ENCODE results near the gene DPH6.

DPH6 gene

DNA sequence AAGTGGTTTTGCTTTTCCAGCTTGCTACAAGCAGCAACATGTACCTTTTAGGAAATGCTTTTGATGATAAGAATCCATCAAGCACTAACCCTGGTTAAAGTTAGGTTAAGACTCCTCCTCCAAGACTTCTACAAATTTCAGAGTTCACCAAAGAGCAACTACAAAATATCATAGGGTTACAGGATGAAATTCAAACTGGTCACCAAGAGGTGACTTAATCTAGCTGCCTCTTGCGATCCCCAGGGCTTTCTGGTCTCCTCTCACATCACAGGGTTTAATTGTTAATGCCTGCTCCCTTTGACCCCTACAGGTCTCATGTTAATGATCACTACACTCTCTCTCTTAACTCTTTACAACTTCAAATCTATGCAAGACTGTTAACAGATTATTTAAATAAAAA, 66.5 kb downstream of the DPH6 start:
- Histone ChIP-seq H3K18ac (ENCODE audit: low read depth in 1 of 2, low read length in 2 of 2) (no peak overlapping the region), H2BK120ac (ENCODE audit: low read depth, low read length) (no peak overlapping the region), H3K4ac (ENCODE audit: low read depth in 1 of 2, low read length in 2 of 2) (no peak overlapping the region), H3K9me3 (ENCODE audit: control insufficient read depth, low read length) (no peaks in the 10 kb centered on the region), H3K9ac (ENCODE audit: low read length) (no peak overlapping the region), H3K23ac (ENCODE audit: low read length in 2 of 2) (no peak overlapping the region), H3K79me1 (replicated peaks; ENCODE audit: low read length, poor library complexity, severe bottlenecking) (no peaks in the 10 kb centered on the region), H4K8ac (ENCODE audit: low read length) (no peak overlapping the region), H3K4me3 (ENCODE audit: insufficient read depth in 1 of 2, low read depth in 1 of 2, low read length in 2 of 2) (no peak overlapping the region), H2BK12ac (ENCODE audit: low read length in 2 of 2) (no peak overlapping the region), H3K4me1 (ENCODE audit: control insufficient read depth, insufficient read depth, low read depth, low read length) (no peaks in the 10 kb centered on the region), H2BK15ac (ENCODE audit: low read depth, poor library complexity, severe bottlenecking) (no peak overlapping the region), H2AFZ (ENCODE audit: low read depth, low read length) (no peak overlapping the region), H2AK5ac (ENCODE audit: low read length, severe bottlenecking) (no peak overlapping the region), H3K14ac (ENCODE audit: low read length in 2 of 2) (no peak overlapping the region), H3K36me3 (ENCODE audit: control insufficient read depth in 1 of 2, insufficient read depth in 2 of 2, low read depth in 1 of 2, low read length in 2 of 2) (no peaks in the 10 kb centered on the region), H3K27me3 (ENCODE audit: control insufficient read depth in 1 of 2, insufficient read depth in 1 of 2, low read length in 2 of 2) (no peaks in the 10 kb centered on the region), H2BK5ac (ENCODE audit: low read depth, low read length, poor library complexity, severe bottlenecking) (no peak overlapping the region), H3K4me2 (ENCODE audit: low read length, poor library complexity, severe bottlenecking) (no peak overlapping the region), H3K27ac (ENCODE audit: low read length, poor library complexity, severe bottlenecking) (no peak overlapping the region), H4K91ac (ENCODE audit: low read length) (no peak overlapping the region)
- WGBS: 49% methylated on average over 1 of the region's 1 CpG
- no peak for DNase-seq

DNA sequence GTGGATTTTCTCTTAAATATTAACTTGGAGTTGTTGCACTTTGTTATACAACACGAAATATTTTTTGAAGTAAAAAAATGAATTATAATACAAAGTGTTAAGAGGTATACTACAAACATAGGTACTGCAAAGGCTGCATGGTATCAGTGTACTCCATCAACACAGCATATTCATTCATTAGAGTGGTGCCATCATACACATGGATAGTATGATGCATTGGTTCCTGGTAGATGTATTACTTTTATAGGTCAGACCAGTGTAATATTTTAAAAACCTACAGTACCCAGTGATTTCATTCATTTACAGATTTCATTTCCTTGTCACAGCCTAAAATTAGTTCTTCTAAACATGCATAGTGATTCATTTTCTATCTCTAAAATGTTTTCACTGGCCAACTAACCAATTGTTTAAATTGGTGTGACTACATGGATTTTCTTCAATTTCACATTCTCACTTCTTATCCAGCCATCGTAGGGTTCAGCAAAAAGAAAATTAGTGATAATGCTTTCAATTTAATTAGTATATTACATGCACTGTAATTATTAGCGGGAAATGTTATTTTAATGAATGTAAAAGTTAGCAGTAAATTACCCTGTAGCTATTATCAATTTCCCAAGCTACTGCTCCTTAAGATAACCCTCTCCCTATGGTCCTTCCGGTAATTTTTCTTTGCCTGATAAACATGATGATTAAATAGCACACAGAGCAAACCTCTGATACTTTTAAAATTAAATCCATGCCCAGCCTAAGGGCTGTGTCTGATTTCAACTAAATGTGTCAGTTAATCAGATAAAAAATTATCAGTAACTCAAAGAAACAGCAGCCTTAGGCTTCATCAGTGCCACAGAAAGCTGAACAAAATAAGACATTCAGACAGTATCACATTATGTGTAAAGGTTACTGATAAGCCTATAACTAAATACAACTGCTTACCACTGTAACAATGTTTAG, 68.4 kb downstream of the DPH6 start:
- no peak overlapping the region for H3K23ac ChIP-seq (ENCODE audit: low read length in 2 of 2)

DNA sequence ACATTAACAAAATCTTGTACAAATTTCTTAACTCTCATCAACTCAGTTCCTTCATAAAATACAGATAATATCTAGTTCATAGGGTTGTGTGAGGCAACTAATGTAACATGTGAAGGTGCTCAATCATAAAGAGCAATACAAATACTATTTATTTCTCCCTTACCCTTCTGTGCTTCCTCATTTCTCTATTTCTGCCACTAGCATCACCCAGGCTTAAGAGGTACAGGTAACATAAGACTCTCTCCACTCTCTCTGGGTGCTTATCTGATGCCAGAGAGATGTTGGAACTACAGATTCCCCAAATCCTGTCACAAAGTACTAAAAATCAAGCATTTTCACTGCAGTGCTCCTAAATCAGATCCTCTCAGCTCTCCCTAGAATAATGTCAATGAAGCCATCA, 74.9 kb downstream of the DPH6 start:
- Histone ChIP-seq H3K9ac (ENCODE audit: low read length) (no peak overlapping the region), H3K4me3 (ENCODE audit: insufficient read depth in 1 of 2, low read depth in 1 of 2, low read length in 2 of 2) (no peak overlapping the region), H3K79me1 (replicated peaks; ENCODE audit: low read length, poor library complexity, severe bottlenecking) (no peaks in the 10 kb centered on the region), H4K91ac (ENCODE audit: low read length) (no peak overlapping the region), H3K27ac (ENCODE audit: low read length, poor library complexity, severe bottlenecking) (no peak overlapping the region), H3K4me1 (ENCODE audit: control insufficient read depth, insufficient read depth, low read depth, low read length) (no peaks in the 10 kb centered on the region), H3K36me3 (ENCODE audit: control insufficient read depth in 1 of 2, insufficient read depth in 2 of 2, low read depth in 1 of 2, low read length in 2 of 2) (no peaks in the 10 kb centered on the region), H2BK12ac (ENCODE audit: low read length in 2 of 2) (no peak overlapping the region), H4K8ac (ENCODE audit: low read length) (no peak overlapping the region), H3K4ac (ENCODE audit: low read depth in 1 of 2, low read length in 2 of 2) (no peak overlapping the region), H2AK5ac (ENCODE audit: low read length, severe bottlenecking) (no peak overlapping the region), H2AFZ (ENCODE audit: low read depth, low read length) (no peak overlapping the region), H2BK120ac (ENCODE audit: low read depth, low read length) (no peak overlapping the region), H3K18ac (ENCODE audit: low read depth in 1 of 2, low read length in 2 of 2) (no peak overlapping the region), H3K23ac (ENCODE audit: low read length in 2 of 2) (no peak overlapping the region), H3K27me3 (ENCODE audit: control insufficient read depth in 1 of 2, insufficient read depth in 1 of 2, low read length in 2 of 2) (no peaks in the 10 kb centered on the region), H3K14ac (ENCODE audit: low read length in 2 of 2) (no peak overlapping the region), H2BK5ac (ENCODE audit: low read depth, low read length, poor library complexity, severe bottlenecking) (no peak overlapping the region), H3K4me2 (ENCODE audit: low read length, poor library complexity, severe bottlenecking) (no peak overlapping the region), H3K9me3 (ENCODE audit: control insufficient read depth, low read length) (no peaks in the 10 kb centered on the region), H2BK15ac (ENCODE audit: low read depth, poor library complexity, severe bottlenecking) (no peak overlapping the region)
- DNase-seq: no peak

More for the DNA sequence above, 68.4 kb downstream of the DPH6 start:
- H3K27ac ChIP-seq (ENCODE audit: low read length, poor library complexity, severe bottlenecking): no peak overlapping the region
- H3K4ac ChIP-seq (ENCODE audit: low read depth in 1 of 2, low read length in 2 of 2): no peak overlapping the region
- H3K9me3 ChIP-seq (ENCODE audit: control insufficient read depth, low read length): no peaks in the 10 kb centered on the region
- no peak overlapping the region for H4K8ac ChIP-seq (ENCODE audit: low read length)
- H3K4me2 ChIP-seq (ENCODE audit: low read length, poor library complexity, severe bottlenecking): no peak overlapping the region
- no peak overlapping the region for H2AFZ ChIP-seq (ENCODE audit: low read depth, low read length)
- no peaks in the 10 kb centered on the region for H3K27me3 ChIP-seq (ENCODE audit: control insufficient read depth in 1 of 2, insufficient read depth in 1 of 2, low read length in 2 of 2)
- no peaks in the 10 kb centered on the region for H3K4me1 ChIP-seq (ENCODE audit: control insufficient read depth, insufficient read depth, low read depth, low read length)
- no peak overlapping the region for H2BK15ac ChIP-seq (ENCODE audit: low read depth, poor library complexity, severe bottlenecking)
- H4K91ac ChIP-seq (ENCODE audit: low read length): no peak overlapping the region
- no peak for DNase-seq
- no peak overlapping the region for H3K18ac ChIP-seq (ENCODE audit: low read depth in 1 of 2, low read length in 2 of 2)
- H3K14ac ChIP-seq (ENCODE audit: low read length in 2 of 2): no peak overlapping the region
- H2AK5ac ChIP-seq (ENCODE audit: low read length, severe bottlenecking): no peak overlapping the region
- H3K36me3 ChIP-seq (ENCODE audit: control insufficient read depth in 1 of 2, insufficient read depth in 2 of 2, low read depth in 1 of 2, low read length in 2 of 2): no peaks in the 10 kb centered on the region
- H2BK12ac ChIP-seq (ENCODE audit: low read length in 2 of 2): no peak overlapping the region
- H2BK120ac ChIP-seq (ENCODE audit: low read depth, low read length): no peak overlapping the region
- 100% methylated on average over 1 of the region's 4 CpGs for WGBS
- no peak overlapping the region for H2BK5ac ChIP-seq (ENCODE audit: low read depth, low read length, poor library complexity, severe bottlenecking)
- no peak overlapping the region for H3K4me3 ChIP-seq (ENCODE audit: insufficient read depth in 1 of 2, low read depth in 1 of 2, low read length in 2 of 2)
- H3K9ac ChIP-seq (ENCODE audit: low read length): no peak overlapping the region
- H3K79me1 ChIP-seq (replicated peaks; ENCODE audit: low read length, poor library complexity, severe bottlenecking): no peaks in the 10 kb centered on the region

DNA sequence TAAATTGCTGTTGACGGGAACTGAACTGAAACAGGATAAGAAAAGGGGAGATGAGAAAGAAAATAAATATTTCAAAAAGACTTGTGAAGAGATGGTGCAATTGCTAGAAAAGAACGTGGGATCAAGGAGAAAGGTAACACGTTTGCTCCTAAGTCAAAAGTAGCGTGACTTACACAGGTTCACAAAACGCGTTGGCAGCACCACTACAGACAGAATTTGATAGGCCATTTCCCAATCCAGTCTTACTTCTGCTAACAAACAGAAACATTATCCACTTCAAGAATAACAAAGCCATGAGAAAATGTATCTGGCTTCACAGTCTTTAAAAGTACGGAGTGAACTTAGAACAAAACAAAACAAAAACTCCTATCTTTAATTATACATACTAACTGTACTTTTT, 75.5 kb downstream of the DPH6 start:
- Histone ChIP-seq H3K4me2 (ENCODE audit: low read length, poor library complexity, severe bottlenecking) (no peak overlapping the region), H4K8ac (ENCODE audit: low read length) (no peak overlapping the region), H3K79me1 (replicated peaks; ENCODE audit: low read length, poor library complexity, severe bottlenecking) (no peaks in the 10 kb centered on the region), H3K4me1 (ENCODE audit: control insufficient read depth, insufficient read depth, low read depth, low read length) (no peaks in the 10 kb centered on the region), H2BK120ac (ENCODE audit: low read depth, low read length) (no peak overlapping the region), H3K9ac (ENCODE audit: low read length) (no peak overlapping the region), H2BK12ac (ENCODE audit: low read length in 2 of 2) (no peak overlapping the region), H2BK5ac (ENCODE audit: low read depth, low read length, poor library complexity, severe bottlenecking) (no peak overlapping the region), H2AK5ac (ENCODE audit: low read length, severe bottlenecking) (no peak overlapping the region), H3K4me3 (ENCODE audit: insufficient read depth in 1 of 2, low read depth in 1 of 2, low read length in 2 of 2) (no peak overlapping the region), H4K91ac (ENCODE audit: low read length) (no peak overlapping the region), H2AFZ (ENCODE audit: low read depth, low read length) (no peak overlapping the region), H3K14ac (ENCODE audit: low read length in 2 of 2) (no peak overlapping the region), H3K36me3 (ENCODE audit: control insufficient read depth in 1 of 2, insufficient read depth in 2 of 2, low read depth in 1 of 2, low read length in 2 of 2) (no peaks in the 10 kb centered on the region), H2BK15ac (ENCODE audit: low read depth, poor library complexity, severe bottlenecking) (no peak overlapping the region), H3K23ac (ENCODE audit: low read length in 2 of 2) (no peak overlapping the region), H3K27ac (ENCODE audit: low read length, poor library complexity, severe bottlenecking) (no peak overlapping the region), H3K4ac (ENCODE audit: low read depth in 1 of 2, low read length in 2 of 2) (no peak overlapping the region), H3K18ac (ENCODE audit: low read depth in 1 of 2, low read length in 2 of 2) (no peak overlapping the region), H3K9me3 (ENCODE audit: control insufficient read depth, low read length) (no peaks in the 10 kb centered on the region), H3K27me3 (ENCODE audit: control insufficient read depth in 1 of 2, insufficient read depth in 1 of 2, low read length in 2 of 2) (no peaks in the 10 kb centered on the region)
- 98% methylated on average over 6 of the region's 7 CpGs for WGBS
- DNase-seq: no peak
